H1 (cell line): Measurements from ENCODE around the gene SIMC1. TPM values are rescaled to one million over a fixed set of nuclear protein-coding genes. Genes with fewer than 3 reads are reported as not detected.

Experiments
- BACH1 ChIP-seq: IDR thresholded peaks from 2 replicates; pipeline ENCODE4 v1.6.1; 2012; ENCODE audit warnings: low read length, improper control_type of control experiment
- BCL11A ChIP-seq, 2 experiments: IDR thresholded peaks; one replicate each; pipeline ENCODE4 v1.6.1; 2011; ENCODE audit warnings: low read depth in 2 of 2, low read length in 2 of 2, mild to moderate bottlenecking in 2 of 2
- CBX5 ChIP-seq: fragments of 300-800, 300-1000 bp; sonication (generic); IDR thresholded peaks from 2 replicates; pipeline ENCODE4 v1.7.1; 2016; ENCODE audit warnings: antibody characterized with exemption, low read length, low read depth
- CBX8 ChIP-seq: fragments of 300-800, 300-1000 bp; sonication (generic); IDR thresholded peaks from 2 replicates; pipeline ENCODE4 v1.7.1; 2016; ENCODE audit warnings: low read depth, low read length, borderline replicate concordance
- CEBPB ChIP-seq: IDR thresholded peaks from 2 replicates; pipeline ENCODE4 v1.6.1; 2012; ENCODE audit warnings: low read depth, low read length
- CHD1 ChIP-seq: IDR thresholded peaks from 2 replicates; pipeline ENCODE4 v1.6.1; 2012; ENCODE audit warnings: low read depth, low read length, improper control_type of control experiment
- EGR1 ChIP-seq: IDR thresholded peaks from 2 replicates; pipeline ENCODE4 v1.6.1; 2011; ENCODE audit warnings: low read depth, low read length, borderline replicate concordance
- FOSL1 ChIP-seq: IDR thresholded peaks from 2 replicates; pipeline ENCODE4 v1.6.1; 2011; ENCODE audit warnings: mild to moderate bottlenecking, low read depth, low read length, moderate library complexity; ENCODE audit not compliant: insufficient read depth
- HDAC2 ChIP-seq, 2 experiments: fragments of 300-600 bp in 1 of 2; sonication (generic) in 1 of 2; IDR thresholded peaks; 2 replicates each; pipeline ENCODE4 v1.6.1; 2011 to 2012; ENCODE audit warnings: low read depth in 2 of 2, low read length in 2 of 2, mild to moderate bottlenecking in 2 of 2, moderate library complexity in 2 of 2, borderline replicate concordance in 1 of 2, inconsistent platforms in 1 of 2
- JUND ChIP-seq: IDR thresholded peaks from 2 replicates; pipeline ENCODE4 v1.6.1; 2011; ENCODE audit warnings: mild to moderate bottlenecking, improper control_type of control experiment, low read length
- KDM4A ChIP-seq: IDR thresholded peaks from one replicate; pipeline ENCODE4 v1.7.1; 2012; ENCODE audit warnings: low read depth, mild to moderate bottlenecking, moderate library complexity, low read length, inconsistent platforms; ENCODE audit not compliant: severe bottlenecking
- KDM5A ChIP-seq: fragments of 200-600 bp; IDR thresholded peaks from 2 replicates; pipeline ENCODE4 v1.7.1; 2012; ENCODE audit warnings: mild to moderate bottlenecking, low read length, inconsistent platforms, mixed read lengths
- PHF8 ChIP-seq: fragments of 200-600 bp; sonication (generic); conservative IDR thresholded peaks from 2 replicates; pipeline ENCODE4 v1.7.1; 2012; ENCODE audit warnings: low read depth, mild to moderate bottlenecking, inconsistent platforms, low read length, moderate library complexity
- POLR2A ChIP-seq, 2 experiments: IDR thresholded peaks; 1 replicate in 1 of 2; 2 replicates in 1 of 2; pipeline ENCODE4 v1.6.1; 2011; ENCODE audit warnings: low read depth in 2 of 2, low read length in 2 of 2, mild to moderate bottlenecking in 2 of 2; ENCODE audit errors: control extremely low read depth in 1 of 2
- RFX5 ChIP-seq: IDR thresholded peaks from 2 replicates; pipeline ENCODE4 v1.6.1; 2011; ENCODE audit warnings: low read depth, low read length, improper control_type of control experiment, borderline replicate concordance
- SAP30 ChIP-seq: fragments of 300-600 bp; sonication (generic); IDR thresholded peaks from 2 replicates; pipeline ENCODE4 v1.7.1; 2012; ENCODE audit warnings: low read length, moderate library complexity, mild to moderate bottlenecking, inconsistent platforms; ENCODE audit not compliant: insufficient read depth, insufficient replicate concordance
- SIX5 ChIP-seq: IDR thresholded peaks from 2 replicates; pipeline ENCODE4 v1.6.1; 2011; ENCODE audit warnings: mild to moderate bottlenecking, low read depth, low read length
- SP1 ChIP-seq: IDR thresholded peaks from 2 replicates; pipeline ENCODE4 v1.6.1; 2011; ENCODE audit warnings: low read depth, low read length
- SP2 ChIP-seq: IDR thresholded peaks from 2 replicates; pipeline ENCODE4 v1.6.1; 2012; ENCODE audit warnings: mild to moderate bottlenecking, low read length, inconsistent platforms
- SRF ChIP-seq: IDR thresholded peaks from 2 replicates; pipeline ENCODE4 v1.6.1; 2011; ENCODE audit warnings: mild to moderate bottlenecking, low read depth, low read length, moderate library complexity
- TAF7 ChIP-seq: optimal IDR thresholded peaks from 2 replicates; pipeline ENCODE3; 2011; ENCODE audit warnings: low read depth, mild to moderate bottlenecking, inconsistent platforms, low read length, moderate library complexity, borderline replicate concordance
- TCF12 ChIP-seq: IDR thresholded peaks from 2 replicates; pipeline ENCODE4 v1.6.1; 2011; ENCODE audit warnings: low read depth, mild to moderate bottlenecking, low read length
- YY1 ChIP-seq: IDR thresholded peaks from 2 replicates; pipeline ENCODE4 v1.6.1; 2011; ENCODE audit warnings: low read depth, mild to moderate bottlenecking, low read length
- ZNF274 ChIP-seq: IDR thresholded peaks from 2 replicates; pipeline ENCODE4 v1.7.0; 2012; ENCODE audit warnings: low read length, borderline replicate concordance; ENCODE audit errors: extremely low read depth
- polyA plus RNA-seq, 7 experiments: library from polyadenylated mRNA; depleted of rRNA in 3 of 7; stranded (reverse) in 5 of 7; unstranded in 2 of 7; fragments of >200 nt in 5 of 7; fragments of 200-250 nt in 2 of 7; gene quantifications; 1 replicate in 5 of 7; 2 replicates in 1 of 7; 4 replicates in 1 of 7; pipeline versions ENCODE4 v1.2.1 to v1.2.3, GENCODE V29; 2011 to 2013; ENCODE audit warnings: missing spikeins in 2 of 7, mixed read lengths in 2 of 7
- total RNA-seq: library from RNA; stranded (reverse); fragmentation: NEBNext Ultra II Directional; extraction: Animal tissue kit (Norgen Biotek cat#: 25700); gene quantifications from 2 replicates; pipeline ENCODE4 v1.2.1, GENCODE V29; 2021
- TF ChIP-seq, protein P1 (sequence below): IDR thresholded peaks from 2 replicates; pipeline ENCODE4 v1.6.1; 2011; ENCODE audit warnings: low read depth, mild to moderate bottlenecking, low read length; ENCODE audit not compliant: insufficient read depth

Gene SIMC1
- total and polyA plus RNA-seq, 2 of the 8 experiments (the other 6 are each of a cell fraction or from before 2014, with no cell fraction given): 12.3 to 21.2 TPM

DNA sequence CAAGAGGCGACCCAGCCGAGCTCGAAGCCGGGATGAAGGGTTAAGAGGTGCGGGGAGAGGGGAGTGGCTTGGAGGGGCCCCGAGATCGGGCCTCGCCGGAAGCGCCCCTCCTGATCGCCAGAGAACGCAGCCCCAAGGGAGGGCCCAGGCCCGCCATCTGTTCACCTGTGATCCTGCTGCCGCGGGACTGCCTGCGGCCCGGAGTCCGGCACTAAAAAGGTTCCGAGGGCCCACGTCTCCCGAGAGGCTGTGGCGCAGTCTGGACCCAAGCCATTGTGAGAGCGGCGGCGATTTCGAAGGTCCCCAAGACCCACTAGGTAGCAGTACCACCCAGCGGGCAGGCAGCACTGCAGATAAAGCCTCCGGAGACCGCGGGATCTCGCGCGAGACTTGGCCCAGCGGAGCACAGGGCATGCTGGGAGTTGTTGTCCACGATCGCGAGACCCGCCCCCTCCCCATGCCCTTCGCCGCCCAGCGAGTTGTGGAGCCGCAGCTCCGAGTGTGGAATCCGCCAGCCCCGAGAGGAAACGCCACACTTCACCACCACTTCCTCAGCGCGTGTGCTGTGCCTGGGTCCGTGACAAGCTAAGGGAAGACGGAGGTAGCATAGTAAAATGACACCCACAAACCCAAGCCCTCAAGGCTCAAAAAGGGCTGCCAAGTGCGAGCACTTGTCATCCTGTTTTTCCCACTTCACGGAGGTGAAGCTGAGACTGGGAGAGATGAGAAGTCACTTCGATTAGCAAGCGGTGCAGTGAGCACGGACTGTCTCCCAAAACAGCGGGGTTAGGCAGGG is 123.4 kb downstream of the SIMC1 start, which contains the start of gene KIAA1191 (continued):
- TF ChIP-seq TAF7 (peak; percentile 61), CHD1 (no peak), RFX5 (no peak), FOSL1 (no peak), HDAC2 (IDR thresholded peaks at IDR 0.05; ENCODE audit: borderline replicate concordance in 1 of 2, low read depth in 2 of 2, low read length in 2 of 2) (0 out of 4 replicates have a peak, but pooled peaks of 1 of the 2 experiments have one; percentile 61), CEBPB (no peak), BACH1 (peak; percentile 78), TCF12 (0 out of 2 replicates have a peak, but pooled peaks have one; percentile 2), JUND (no peak), KDM5A (no peak), SP2 (no peak), SRF (no peak), BCL11A (IDR thresholded peaks at IDR 0.05; ENCODE audit: low read depth in 2 of 2, low read length in 2 of 2) (no peak), SAP30 (no peak), SIX5 (peak; percentile 50; the same call in 1 of the 2 replicates), KDM4A (peak; percentile 95), ZNF274 (no peak), CBX8 (no peak), CBX5 (no peak), EGR1 (no peak), POLR2A (IDR thresholded peaks at IDR 0.05; ENCODE audit: control extremely low read depth in 1 of 2, low read depth in 2 of 2, low read length in 2 of 2) (peak; percentile 93 to 98), SP1 (no peak), PHF8 (peak; percentile 99), YY1 (peak; percentile 4; the same call in 1 of the 2 replicates)
- TF ChIP-seq, protein P1, sequence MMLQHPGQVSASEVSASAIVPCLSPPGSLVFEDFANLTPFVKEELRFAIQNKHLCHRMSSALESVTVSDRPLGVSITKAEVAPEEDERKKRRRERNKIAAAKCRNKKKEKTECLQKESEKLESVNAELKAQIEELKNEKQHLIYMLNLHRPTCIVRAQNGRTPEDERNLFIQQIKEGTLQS: no peak
